ENCODE measurements around the gene EIF4E. TPM values are rescaled to one million over a fixed set of nuclear protein-coding genes. Genes with fewer than 3 reads are reported as not detected.
A peak's percentile ranks its signal among the peaks of the same experiment; 100 is the strongest.

EIF4E gene
- polyA plus RNA-seq, 1 donor (not counting 4 experiments of a cell fraction or from before 2014, with no cell fraction given) = 150 TPM

- dilution Hi-C loops (cut with MboI; ENCODE audit: extremely low pct_ligation_motif_present, low sequenced_read_pairs) = no loop called here
- no peaks in the 10 kb centered on the region for H3K9me1 ChIP-seq (ENCODE audit: control insufficient read depth, extremely low read depth, insufficient read depth, low read length)
- peak overlapping the region; percentile 63 for H2AFZ ChIP-seq (ENCODE audit: control insufficient read depth, low read length)
- TF ChIP-seq EZH2 (IDR thresholded peaks at IDR 0.05; ENCODE audit: low read length) (no peak), CTCF (optimal IDR thresholded peaks at IDR 0.05 in 1 of 3, IDR thresholded peaks at IDR 0.05 in 1 of 3, conservative IDR thresholded peaks at IDR 0.05 in 1 of 3; ENCODE audit: extremely low read depth in 1 of 3, insufficient read depth in 2 of 3, low read length in 3 of 3) (no peak)
- H3K4me1 ChIP-seq (ENCODE audit: control insufficient read depth, extremely low read depth, insufficient read depth, low read length) = peaks cover 20% of the 10 kb centered on the region
- H3K27ac ChIP-seq (ENCODE audit: control insufficient read depth, insufficient read depth, low read length) = peak overlapping the region; percentile 100
- H3K27me3 ChIP-seq (ENCODE audit: control insufficient read depth, extremely low read depth, insufficient read depth, low read length) = no peaks in the 10 kb centered on the region
- no peak for DNase-seq (ENCODE audit: low read depth, low spot score)
- peaks cover 35% of the 10 kb centered on the region for H3K79me2 ChIP-seq (ENCODE audit: control insufficient read depth, insufficient read depth, low read length)
- peak overlapping the region; percentile 50 to 93 (median 90) for H3K4me3 ChIP-seq (ENCODE audit: control insufficient read depth in 2 of 3, extremely low read depth in 1 of 3, insufficient read depth in 2 of 3, low read depth in 1 of 3, low read length in 3 of 3)
- peaks cover 14% of the 10 kb centered on the region for H4K20me1 ChIP-seq (ENCODE audit: control insufficient read depth, extremely low read depth, insufficient read depth, low read length)
- FAIRE-seq = no peak
- H3K9ac ChIP-seq (ENCODE audit: control insufficient read depth, extremely low read depth, insufficient read depth, low read length) = peak overlapping the region; percentile 100
- H3K36me3 ChIP-seq (ENCODE audit: control insufficient read depth in 2 of 2, extremely low read depth in 1 of 2, insufficient read depth in 2 of 2, low read length in 2 of 2) = peaks cover 3 to 7% of the 10 kb centered on the region in 2 experiments
- no peaks in the 10 kb centered on the region for H3K9me3 ChIP-seq (ENCODE audit: control insufficient read depth, low read depth, low read length)
- H3K4me2 ChIP-seq (ENCODE audit: control insufficient read depth, extremely low read depth, insufficient read depth, low read depth, low read length) = peak overlapping the region; percentile 99
These were observed 1.5 kb upstream of the EIF4E start for GRCh38 chr4:98930311-98930865.

- peaks cover 20% of the 10 kb centered on the region for H3K4me1 ChIP-seq (ENCODE audit: control insufficient read depth, extremely low read depth, insufficient read depth, low read length)
- peak overlapping the region; percentile 97 for H2AFZ ChIP-seq (ENCODE audit: control insufficient read depth, low read length)
- FAIRE-seq (peak; percentile 63), DNase-seq (ENCODE audit: low read depth, low spot score) (peak; percentile 91)
- TF ChIP-seq CTCF (optimal IDR thresholded peaks at IDR 0.05 in 1 of 3, IDR thresholded peaks at IDR 0.05 in 1 of 3, conservative IDR thresholded peaks at IDR 0.05 in 1 of 3; ENCODE audit: extremely low read depth in 1 of 3, insufficient read depth in 2 of 3, low read length in 3 of 3) (no peak), EZH2 (IDR thresholded peaks at IDR 0.05; ENCODE audit: low read length) (no peak)
- H3K36me3 ChIP-seq (ENCODE audit: control insufficient read depth in 2 of 2, extremely low read depth in 1 of 2, insufficient read depth in 2 of 2, low read length in 2 of 2) = peaks cover 3 to 7% of the 10 kb centered on the region in 2 experiments
- peak overlapping the region; percentile 100 for H3K27ac ChIP-seq (ENCODE audit: control insufficient read depth, insufficient read depth, low read length)
- no peaks in the 10 kb centered on the region for H3K9me1 ChIP-seq (ENCODE audit: control insufficient read depth, extremely low read depth, insufficient read depth, low read length)
- H3K4me3 ChIP-seq (ENCODE audit: control insufficient read depth in 2 of 3, extremely low read depth in 1 of 3, insufficient read depth in 2 of 3, low read depth in 1 of 3, low read length in 3 of 3) = peak overlapping the region; percentile 50 to 93 (median 90)
- peaks cover 14% of the 10 kb centered on the region for H4K20me1 ChIP-seq (ENCODE audit: control insufficient read depth, extremely low read depth, insufficient read depth, low read length)
- H3K27me3 ChIP-seq (ENCODE audit: control insufficient read depth, extremely low read depth, insufficient read depth, low read length) = no peaks in the 10 kb centered on the region
- peak overlapping the region; percentile 100 for H3K9ac ChIP-seq (ENCODE audit: control insufficient read depth, extremely low read depth, insufficient read depth, low read length)
- dilution Hi-C loops (cut with MboI; ENCODE audit: extremely low pct_ligation_motif_present, low sequenced_read_pairs) = no loop called here
- peaks cover 43% of the 10 kb centered on the region for H3K79me2 ChIP-seq (ENCODE audit: control insufficient read depth, insufficient read depth, low read length)
- H3K9me3 ChIP-seq (ENCODE audit: control insufficient read depth, low read depth, low read length) = no peaks in the 10 kb centered on the region
- peak overlapping the region; percentile 99 for H3K4me2 ChIP-seq (ENCODE audit: control insufficient read depth, extremely low read depth, insufficient read depth, low read depth, low read length)
These were observed 671 bp upstream of the EIF4E start for GRCh38 chr4:98929341-98930267.
